ENCODE measurements around the gene JAK2. TPM values are rescaled to one million over a fixed set of nuclear protein-coding genes. Genes with fewer than 3 reads are reported as not detected.

Gene JAK2
- total RNA-seq, 1 donor from 2014 or later, result 32.8 TPM

- Histone ChIP-seq H3K36me3 (no peaks in the 10 kb centered on the region), H3K9me3 (no peaks in the 10 kb centered on the region), H3K4me3 (no peak overlapping the region), H3K4me1 (peaks cover 17% of the 10 kb centered on the region), H3K27me3 (ENCODE audit: low read depth) (no peaks in the 10 kb centered on the region), H3K27ac (no peak overlapping the region)
- no peak for ATAC-seq
- no peak for DNase-seq
- intact Hi-C loops (cut with DNase I), result no loop called here
- TF ChIP-seq, protein P1, sequence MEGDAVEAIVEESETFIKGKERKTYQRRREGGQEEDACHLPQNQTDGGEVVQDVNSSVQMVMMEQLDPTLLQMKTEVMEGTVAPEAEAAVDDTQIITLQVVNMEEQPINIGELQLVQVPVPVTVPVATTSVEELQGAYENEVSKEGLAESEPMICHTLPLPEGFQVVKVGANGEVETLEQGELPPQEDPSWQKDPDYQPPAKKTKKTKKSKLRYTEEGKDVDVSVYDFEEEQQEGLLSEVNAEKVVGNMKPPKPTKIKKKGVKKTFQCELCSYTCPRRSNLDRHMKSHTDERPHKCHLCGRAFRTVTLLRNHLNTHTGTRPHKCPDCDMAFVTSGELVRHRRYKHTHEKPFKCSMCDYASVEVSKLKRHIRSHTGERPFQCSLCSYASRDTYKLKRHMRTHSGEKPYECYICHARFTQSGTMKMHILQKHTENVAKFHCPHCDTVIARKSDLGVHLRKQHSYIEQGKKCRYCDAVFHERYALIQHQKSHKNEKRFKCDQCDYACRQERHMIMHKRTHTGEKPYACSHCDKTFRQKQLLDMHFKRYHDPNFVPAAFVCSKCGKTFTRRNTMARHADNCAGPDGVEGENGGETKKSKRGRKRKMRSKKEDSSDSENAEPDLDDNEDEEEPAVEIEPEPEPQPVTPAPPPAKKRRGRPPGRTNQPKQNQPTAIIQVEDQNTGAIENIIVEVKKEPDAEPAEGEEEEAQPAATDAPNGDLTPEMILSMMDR (IDR thresholded peaks at IDR 0.05), result no peak
Measured at GRCh38 chr9:4980086-4980727, 4.9 kb upstream of the JAK2 start.

DNA sequence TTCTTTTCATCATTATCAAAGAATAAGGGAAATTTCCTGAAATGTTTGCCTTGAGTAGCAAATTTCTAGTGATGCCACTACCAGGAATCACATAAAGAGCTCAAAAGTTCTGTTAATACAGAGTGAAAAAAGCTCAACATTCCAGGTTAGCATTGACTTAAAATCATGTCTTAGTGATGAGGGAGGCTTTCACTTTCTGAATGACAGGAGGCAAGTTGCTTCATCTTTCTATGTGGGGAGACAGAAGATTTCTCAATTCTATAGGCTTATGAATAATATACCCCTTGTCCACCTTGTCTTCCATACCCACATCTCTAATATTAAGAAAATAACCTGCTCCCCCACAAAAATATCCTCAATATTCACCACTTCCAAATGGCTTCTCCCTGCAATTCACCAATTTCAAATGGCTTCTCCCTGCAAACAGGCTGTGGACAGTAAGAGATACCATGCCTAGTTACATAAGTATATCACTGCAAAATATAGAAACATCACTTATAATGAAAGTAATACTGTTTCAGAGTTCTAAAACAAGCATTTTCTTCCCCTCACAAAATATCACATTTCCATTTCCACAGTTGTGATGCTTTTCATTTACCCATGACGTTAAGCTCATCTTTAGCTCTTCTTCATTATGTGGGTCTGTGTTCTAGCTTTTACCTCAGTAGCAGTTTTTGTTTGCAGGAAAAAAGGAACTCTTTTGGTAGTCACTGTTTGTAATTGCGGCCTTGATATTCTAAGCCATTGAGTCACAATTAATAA lies 2.2 kb upstream of the JAK2 start:
- peak overlapping the region; percentile 98 for H3K27ac ChIP-seq
- TF ChIP-seq, protein P1 (IDR thresholded peaks at IDR 0.05), result no peak
- no peak for ATAC-seq
- H3K4me1 ChIP-seq, result peaks cover 33% of the 10 kb centered on the region
- intact Hi-C loops (cut with DNase I), result no loop called here
- H3K9me3 ChIP-seq, result no peaks in the 10 kb centered on the region
- H3K4me3 ChIP-seq, result no peak overlapping the region
- DNase-seq, result no peak
- no peaks in the 10 kb centered on the region for H3K27me3 ChIP-seq (ENCODE audit: low read depth)
- H3K36me3 ChIP-seq, result no peaks in the 10 kb centered on the region

DNA sequence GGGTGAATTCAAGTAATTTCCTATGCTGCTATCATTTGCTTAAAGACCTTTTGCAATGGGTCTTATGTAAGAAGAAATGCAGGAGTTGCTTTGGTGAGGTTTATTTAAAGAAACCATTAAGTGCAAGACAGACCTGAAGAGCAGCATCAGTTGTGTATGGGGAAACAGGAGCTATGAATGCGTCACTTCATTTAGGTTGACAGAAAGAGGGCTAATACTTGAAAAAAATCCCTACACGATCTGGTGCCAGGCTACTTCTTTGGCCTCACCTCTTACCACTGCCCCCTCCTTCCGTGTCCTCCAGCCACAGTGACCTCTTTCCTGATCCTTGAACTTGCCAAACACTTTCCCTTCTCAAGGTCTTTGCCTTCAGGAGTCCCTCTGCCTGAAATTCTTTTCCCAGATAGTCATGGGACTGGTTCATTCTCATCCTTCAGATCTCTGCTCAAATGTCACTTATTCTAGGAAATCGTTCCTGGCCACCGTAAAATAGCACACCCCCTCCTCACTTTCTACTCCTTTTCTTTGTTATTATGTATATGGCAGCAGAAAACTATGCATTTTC lies 1.4 kb upstream of the JAK2 start:
- H3K9me3 ChIP-seq, result no peaks in the 10 kb centered on the region
- H3K4me1 ChIP-seq, result peaks cover 41% of the 10 kb centered on the region
- TF ChIP-seq, protein P1 (IDR thresholded peaks at IDR 0.05), result no peak
- peak overlapping the region; percentile 91 for H3K4me3 ChIP-seq
- peak overlapping the region; percentile 98 for H3K27ac ChIP-seq
- H3K36me3 ChIP-seq, result no peaks in the 10 kb centered on the region
- ATAC-seq (no peak), DNase-seq (no peak)
- no peaks in the 10 kb centered on the region for H3K27me3 ChIP-seq (ENCODE audit: low read depth)
- intact Hi-C loops (cut with DNase I), result no loop called here

DNA sequence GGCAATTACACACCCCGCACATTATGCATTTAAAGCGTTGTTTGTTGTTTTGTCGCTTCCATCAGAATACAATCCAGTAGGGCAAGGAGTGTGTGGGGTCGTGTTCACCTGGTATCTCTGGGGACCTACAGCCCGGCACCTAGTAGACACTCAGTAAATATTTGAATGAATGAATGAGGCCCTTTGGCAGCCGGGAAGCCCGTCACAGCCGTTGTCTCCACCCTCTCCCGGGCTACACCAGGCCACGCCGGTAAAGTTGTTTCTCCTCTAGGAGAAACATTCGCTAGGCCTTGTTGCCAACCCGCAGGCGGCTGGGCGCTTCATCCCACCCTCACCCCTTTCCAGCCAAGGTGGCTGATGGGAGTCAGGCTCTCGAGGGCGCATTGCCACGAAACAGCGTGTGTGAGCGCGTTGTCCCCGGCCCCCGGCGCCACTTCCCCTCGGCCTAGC lies 876 bp upstream of the JAK2 start:
- ATAC-seq, result peak; percentile 20 to 38
- Histone ChIP-seq H3K4me1 (peaks cover 46% of the 10 kb centered on the region), H3K27ac (peak overlapping the region; percentile 98), H3K4me3 (peak overlapping the region; percentile 91), H3K27me3 (ENCODE audit: low read depth) (no peaks in the 10 kb centered on the region), H3K36me3 (no peaks in the 10 kb centered on the region), H3K9me3 (no peaks in the 10 kb centered on the region)
- intact Hi-C loops (cut with DNase I), result no loop called here
- TF ChIP-seq, protein P1 (IDR thresholded peaks at IDR 0.05), result no peak
- no peak for DNase-seq

- H3K4me1 ChIP-seq, result peaks cover 52% of the 10 kb centered on the region
- intact Hi-C loops (cut with DNase I), result loop anchor here (5.0 kb wide), 1 partner anchor 223 kb away; no protein-coding TSS in a partner anchor
- H3K4me3 ChIP-seq, result peak overlapping the region; percentile 91
- ATAC-seq (peak in 1 of 2 donors; percentile 26), DNase-seq (peak; percentile 57)
- H3K36me3 ChIP-seq, result no peaks in the 10 kb centered on the region
- H3K9me3 ChIP-seq, result no peaks in the 10 kb centered on the region
- TF ChIP-seq, protein P1 (IDR thresholded peaks at IDR 0.05), result no peak
- H3K27me3 ChIP-seq (ENCODE audit: low read depth), result no peaks in the 10 kb centered on the region
- H3K27ac ChIP-seq, result peak overlapping the region; percentile 98
Measured at GRCh38 chr9:4985386-4986266, 554 bp downstream of the JAK2 start.

Data from lower lobe of right lung (tissue), 2 donors.